Measurements from ENCODE around the gene STIM1.

STIM1 gene

DNA sequence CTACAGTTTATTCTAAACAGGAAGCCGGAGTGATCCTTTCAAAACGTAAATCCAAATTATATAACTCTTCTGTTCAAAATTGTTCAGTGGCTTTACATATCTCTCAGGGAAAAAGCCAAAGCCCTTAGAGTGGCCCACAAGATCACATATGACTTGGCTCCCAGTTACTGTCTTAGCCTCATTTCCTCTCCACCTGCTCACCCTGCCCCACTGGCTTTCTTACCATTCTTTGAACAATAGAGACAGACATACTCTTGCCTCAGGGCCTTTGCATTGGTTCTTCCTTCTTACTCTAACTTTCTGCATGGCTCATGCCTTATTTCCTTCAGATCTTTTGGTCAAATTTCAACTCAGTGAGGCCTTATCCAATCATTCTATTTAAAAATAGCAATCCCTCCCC is 52.1 kb downstream of the STIM1 start:
- Histone ChIP-seq H3K4me1 (ENCODE audit: control insufficient read depth, insufficient read depth, low read length) (no peaks in the 10 kb centered on the region), H3K9me3 (ENCODE audit: control insufficient read depth, low read length) (no peaks in the 10 kb centered on the region), H3K27me3 (ENCODE audit: control insufficient read depth, insufficient read depth, low read length, poor library complexity, severe bottlenecking) (no peaks in the 10 kb centered on the region), H3K4me3 (ENCODE audit: insufficient read depth, low read depth, low read length) (no peak overlapping the region), H3K36me3 (ENCODE audit: control insufficient read depth, insufficient read depth, low read length) (no peaks in the 10 kb centered on the region), H3K27ac (ENCODE audit: insufficient read depth, low read depth, low read length, poor library complexity, severe bottlenecking) (no peak overlapping the region)
- 88 to 94% methylated on average over 2 of the region's 2 CpGs for WGBS, 2 experiments

GRCh38 chr11:3909901-3910300 is 54.4 kb downstream of the STIM1 start:
- Histone ChIP-seq H3K27me3 (ENCODE audit: control insufficient read depth, insufficient read depth, low read length, poor library complexity, severe bottlenecking) (no peaks in the 10 kb centered on the region), H3K9me3 (ENCODE audit: control insufficient read depth, low read length) (no peaks in the 10 kb centered on the region), H3K4me3 (ENCODE audit: insufficient read depth, low read depth, low read length) (no peak overlapping the region), H3K4me1 (ENCODE audit: control insufficient read depth, insufficient read depth, low read length) (no peaks in the 10 kb centered on the region), H3K27ac (ENCODE audit: insufficient read depth, low read depth, low read length, poor library complexity, severe bottlenecking) (no peak overlapping the region), H3K36me3 (ENCODE audit: control insufficient read depth, insufficient read depth, low read length) (no peaks in the 10 kb centered on the region)
- 81 to 83% methylated on average over 3 of the region's 3 CpGs for WGBS, 2 experiments

- Histone ChIP-seq H3K27ac (ENCODE audit: insufficient read depth, low read depth, low read length, poor library complexity, severe bottlenecking) (no peak overlapping the region), H3K4me1 (ENCODE audit: control insufficient read depth, insufficient read depth, low read length) (no peaks in the 10 kb centered on the region), H3K27me3 (ENCODE audit: control insufficient read depth, insufficient read depth, low read length, poor library complexity, severe bottlenecking) (no peaks in the 10 kb centered on the region), H3K9me3 (ENCODE audit: control insufficient read depth, low read length) (no peaks in the 10 kb centered on the region), H3K36me3 (ENCODE audit: control insufficient read depth, insufficient read depth, low read length) (no peaks in the 10 kb centered on the region), H3K4me3 (ENCODE audit: insufficient read depth, low read depth, low read length) (no peak overlapping the region)
- 94 to 100% methylated on average over 3 of the region's 3 CpGs for WGBS, 2 experiments
These were observed 56.5 kb downstream of the STIM1 start for GRCh38 chr11:3911908-3912505.

DNA sequence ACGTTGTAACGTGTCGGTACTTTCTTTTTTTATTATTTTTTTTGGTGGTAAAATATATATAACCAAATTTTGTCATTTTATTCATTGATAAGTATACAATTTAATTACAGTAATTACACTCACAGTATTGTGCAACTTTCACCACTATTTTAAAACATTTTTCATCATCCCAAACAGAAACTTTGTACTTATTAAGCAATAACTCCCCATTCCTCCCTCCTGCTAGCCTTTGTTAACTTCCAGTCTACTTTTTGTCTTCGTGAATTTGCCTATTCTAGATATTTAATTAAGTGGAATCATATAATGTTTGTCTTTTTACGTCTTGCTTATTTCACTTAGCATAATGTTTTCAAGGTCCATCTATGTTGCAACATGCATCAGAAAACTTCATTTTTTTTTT is 58.5 kb downstream of the STIM1 start:
- no peaks in the 10 kb centered on the region for H3K36me3 ChIP-seq (ENCODE audit: control insufficient read depth, insufficient read depth, low read length)

GRCh38 chr11:3914805-3915204 is 59.3 kb downstream of the STIM1 start:
- Histone ChIP-seq H3K4me1 (ENCODE audit: control insufficient read depth, insufficient read depth, low read length) (no peaks in the 10 kb centered on the region), H3K4me3 (ENCODE audit: insufficient read depth, low read depth, low read length) (no peak overlapping the region), H3K27me3 (ENCODE audit: control insufficient read depth, insufficient read depth, low read length, poor library complexity, severe bottlenecking) (no peaks in the 10 kb centered on the region), H3K36me3 (ENCODE audit: control insufficient read depth, insufficient read depth, low read length) (no peaks in the 10 kb centered on the region), H3K9me3 (ENCODE audit: control insufficient read depth, low read length) (no peaks in the 10 kb centered on the region), H3K27ac (ENCODE audit: insufficient read depth, low read depth, low read length, poor library complexity, severe bottlenecking) (no peak overlapping the region)
- 85 to 100% methylated on average over 1 of the region's 1 CpG for WGBS, 2 experiments

More for the DNA sequence above, 58.5 kb downstream of the STIM1 start:
- Histone ChIP-seq H3K4me3 (ENCODE audit: insufficient read depth, low read depth, low read length) (no peak overlapping the region), H3K4me1 (ENCODE audit: control insufficient read depth, insufficient read depth, low read length) (no peaks in the 10 kb centered on the region), H3K27me3 (ENCODE audit: control insufficient read depth, insufficient read depth, low read length, poor library complexity, severe bottlenecking) (no peaks in the 10 kb centered on the region), H3K27ac (ENCODE audit: insufficient read depth, low read depth, low read length, poor library complexity, severe bottlenecking) (no peak overlapping the region), H3K9me3 (ENCODE audit: control insufficient read depth, low read length) (no peaks in the 10 kb centered on the region)
- 86 to 92% methylated on average over 1 to 2 of the region's 5 CpGs for WGBS, 2 experiments

GRCh38 chr11:3916962-3917361 is 61.5 kb downstream of the STIM1 start:
- Histone ChIP-seq H3K36me3 (ENCODE audit: control insufficient read depth, insufficient read depth, low read length) (no peaks in the 10 kb centered on the region), H3K9me3 (ENCODE audit: control insufficient read depth, low read length) (no peaks in the 10 kb centered on the region), H3K27ac (ENCODE audit: insufficient read depth, low read depth, low read length, poor library complexity, severe bottlenecking) (no peak overlapping the region), H3K27me3 (ENCODE audit: control insufficient read depth, insufficient read depth, low read length, poor library complexity, severe bottlenecking) (no peaks in the 10 kb centered on the region), H3K4me3 (ENCODE audit: insufficient read depth, low read depth, low read length) (no peak overlapping the region), H3K4me1 (ENCODE audit: control insufficient read depth, insufficient read depth, low read length) (no peaks in the 10 kb centered on the region)
- 95% methylated on average over 3 of the region's 3 CpGs for WGBS, 2 experiments

DNA sequence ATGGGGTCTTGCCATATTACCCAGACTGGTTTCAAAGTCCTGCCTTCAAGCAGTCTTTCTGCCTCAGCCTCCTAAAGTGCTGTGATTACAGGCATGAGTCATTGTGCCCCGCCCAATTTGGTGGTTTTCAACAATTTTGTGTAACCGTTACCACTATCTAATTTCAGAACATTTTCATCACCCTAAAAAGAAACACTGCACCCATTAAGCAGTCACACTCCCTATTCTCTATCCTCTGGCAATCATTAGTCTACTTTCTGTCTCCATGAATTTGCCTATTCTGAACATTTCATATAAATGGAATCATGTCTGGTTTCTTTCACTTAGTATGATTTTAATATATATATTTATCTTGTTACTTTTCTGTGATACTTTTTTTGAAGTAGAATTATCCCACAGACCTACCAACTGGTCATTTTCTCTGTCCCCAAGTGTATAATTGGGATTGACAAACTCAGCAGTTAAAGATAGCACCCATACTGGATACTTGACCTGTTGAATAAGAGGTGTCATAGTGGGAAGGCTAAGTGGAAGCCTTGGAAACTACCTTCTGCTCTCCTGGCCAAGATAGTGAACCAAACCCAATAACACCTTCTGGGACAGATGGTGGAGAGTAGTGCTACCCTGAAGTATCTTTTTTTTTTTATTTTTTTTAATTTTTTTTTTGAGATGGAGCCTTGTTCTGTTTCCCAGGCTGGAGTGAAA is 64.8 kb downstream of the STIM1 start:
- Histone ChIP-seq H3K4me3 (ENCODE audit: insufficient read depth, low read depth, low read length) (no peak overlapping the region), H3K27ac (ENCODE audit: insufficient read depth, low read depth, low read length, poor library complexity, severe bottlenecking) (no peak overlapping the region), H3K4me1 (ENCODE audit: control insufficient read depth, insufficient read depth, low read length) (no peaks in the 10 kb centered on the region), H3K36me3 (ENCODE audit: control insufficient read depth, insufficient read depth, low read length) (no peaks in the 10 kb centered on the region), H3K27me3 (ENCODE audit: control insufficient read depth, insufficient read depth, low read length, poor library complexity, severe bottlenecking) (no peaks in the 10 kb centered on the region), H3K9me3 (ENCODE audit: control insufficient read depth, low read length) (no peaks in the 10 kb centered on the region)
- WGBS, 2 experiments: 89 to 92% methylated on average over 2 of the region's 2 CpGs

DNA sequence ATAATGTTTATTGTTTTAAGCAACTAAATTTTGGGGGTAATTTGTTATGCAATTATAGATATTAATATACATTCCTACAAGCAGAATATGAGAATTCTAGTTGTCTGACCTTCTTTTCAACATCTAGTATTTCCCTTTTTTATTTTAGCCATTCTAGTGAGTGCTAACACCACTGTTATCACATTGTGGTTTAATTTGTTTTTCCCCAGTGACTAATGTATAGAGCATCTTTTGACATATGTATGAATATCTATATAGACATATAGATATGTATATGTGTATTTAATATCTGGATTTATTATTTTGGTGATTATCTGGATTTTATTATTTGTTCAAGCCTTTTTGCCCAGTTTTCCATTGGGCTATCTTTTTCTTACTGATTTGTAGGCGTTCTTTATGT is 66.6 kb downstream of the STIM1 start:
- WGBS, 2 experiments: no CpG with 5 or more reads among the region's 1 CpG
- Histone ChIP-seq H3K4me1 (ENCODE audit: control insufficient read depth, insufficient read depth, low read length) (no peaks in the 10 kb centered on the region), H3K36me3 (ENCODE audit: control insufficient read depth, insufficient read depth, low read length) (no peaks in the 10 kb centered on the region), H3K27ac (ENCODE audit: insufficient read depth, low read depth, low read length, poor library complexity, severe bottlenecking) (no peak overlapping the region), H3K27me3 (ENCODE audit: control insufficient read depth, insufficient read depth, low read length, poor library complexity, severe bottlenecking) (no peaks in the 10 kb centered on the region), H3K9me3 (ENCODE audit: control insufficient read depth, low read length) (no peaks in the 10 kb centered on the region), H3K4me3 (ENCODE audit: insufficient read depth, low read depth, low read length) (no peak overlapping the region)

DNA sequence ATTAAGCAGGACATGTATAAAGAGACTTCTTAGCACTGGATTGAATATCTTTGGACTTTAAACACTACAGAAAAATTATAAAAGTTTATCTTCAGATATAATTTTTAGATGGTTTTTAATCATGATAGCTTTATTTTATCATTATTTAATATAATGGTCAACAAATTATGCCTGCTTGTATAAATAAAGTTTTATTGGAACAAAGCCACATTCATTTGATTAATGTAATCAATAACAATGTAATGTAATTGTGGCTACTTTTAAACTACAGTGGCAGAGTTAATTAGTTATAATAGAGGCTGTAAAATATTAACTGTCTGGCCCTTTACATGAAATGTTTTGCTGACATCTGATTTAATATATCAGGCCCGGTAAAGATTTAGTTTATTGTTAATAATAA is 70.0 kb downstream of the STIM1 start:
- Histone ChIP-seq H3K4me1 (ENCODE audit: control insufficient read depth, insufficient read depth, low read length) (no peaks in the 10 kb centered on the region), H3K27ac (ENCODE audit: insufficient read depth, low read depth, low read length, poor library complexity, severe bottlenecking) (no peak overlapping the region), H3K4me3 (ENCODE audit: insufficient read depth, low read depth, low read length) (no peak overlapping the region), H3K36me3 (ENCODE audit: control insufficient read depth, insufficient read depth, low read length) (no peaks in the 10 kb centered on the region), H3K9me3 (ENCODE audit: control insufficient read depth, low read length) (no peaks in the 10 kb centered on the region), H3K27me3 (ENCODE audit: control insufficient read depth, insufficient read depth, low read length, poor library complexity, severe bottlenecking) (no peaks in the 10 kb centered on the region)
- no CpG with 5 or more reads among the region's 1 CpG for WGBS, 2 experiments

DNA sequence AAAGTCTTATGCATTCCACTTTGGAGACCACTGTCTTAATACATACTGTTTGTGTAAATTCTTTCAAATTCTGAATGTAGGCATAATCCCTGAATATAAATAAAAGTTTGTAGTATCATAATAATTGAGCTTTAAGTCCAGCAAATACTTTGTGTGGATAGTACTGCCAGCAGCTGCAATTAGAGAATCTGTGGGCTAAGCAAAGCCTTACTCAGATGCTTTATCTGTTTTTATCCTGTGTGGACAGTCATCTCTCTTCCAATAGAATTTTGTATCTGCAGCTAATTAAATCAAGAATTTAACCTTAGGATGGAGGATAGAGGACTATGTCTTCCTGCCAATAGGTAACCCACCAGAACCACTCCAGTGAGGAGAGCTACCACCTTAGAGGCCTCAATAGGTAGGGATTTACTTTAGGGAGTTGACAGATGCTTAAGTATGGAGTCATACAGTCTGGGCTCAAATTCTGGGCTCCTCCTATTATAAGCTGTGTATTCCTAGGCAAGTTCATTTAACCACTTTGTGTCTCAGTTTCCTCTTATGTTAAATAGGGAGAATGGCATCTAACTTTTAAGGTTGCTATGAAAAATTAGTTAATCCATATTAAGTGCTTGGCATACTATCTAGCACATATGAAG is 71.1 kb downstream of the STIM1 start:
- Histone ChIP-seq H3K27me3 (ENCODE audit: control insufficient read depth, insufficient read depth, low read length, poor library complexity, severe bottlenecking) (no peaks in the 10 kb centered on the region), H3K36me3 (ENCODE audit: control insufficient read depth, insufficient read depth, low read length) (no peaks in the 10 kb centered on the region), H3K27ac (ENCODE audit: insufficient read depth, low read depth, low read length, poor library complexity, severe bottlenecking) (no peak overlapping the region), H3K4me1 (ENCODE audit: control insufficient read depth, insufficient read depth, low read length) (no peaks in the 10 kb centered on the region), H3K4me3 (ENCODE audit: insufficient read depth, low read depth, low read length) (no peak overlapping the region), H3K9me3 (ENCODE audit: control insufficient read depth, low read length) (no peaks in the 10 kb centered on the region)

All from ectodermal cell (in vitro differentiated cells).